GM19239 (cell line): Measurements from ENCODE around the gene AKAP8.

Experiments used
- DNase-seq: peaks from one replicate; pipeline ENCODE4 v3.0.0; 2011; ENCODE audit warnings: low spot score; ENCODE audit not compliant: insufficient read length
- FAIRE-seq: peaks from 2 replicates; lab custom pipeline; 2011; peaks lifted over from hg19 to GRCh38; lab: Jason Lieb, UNC

The AKAP8 gene

DNA sequence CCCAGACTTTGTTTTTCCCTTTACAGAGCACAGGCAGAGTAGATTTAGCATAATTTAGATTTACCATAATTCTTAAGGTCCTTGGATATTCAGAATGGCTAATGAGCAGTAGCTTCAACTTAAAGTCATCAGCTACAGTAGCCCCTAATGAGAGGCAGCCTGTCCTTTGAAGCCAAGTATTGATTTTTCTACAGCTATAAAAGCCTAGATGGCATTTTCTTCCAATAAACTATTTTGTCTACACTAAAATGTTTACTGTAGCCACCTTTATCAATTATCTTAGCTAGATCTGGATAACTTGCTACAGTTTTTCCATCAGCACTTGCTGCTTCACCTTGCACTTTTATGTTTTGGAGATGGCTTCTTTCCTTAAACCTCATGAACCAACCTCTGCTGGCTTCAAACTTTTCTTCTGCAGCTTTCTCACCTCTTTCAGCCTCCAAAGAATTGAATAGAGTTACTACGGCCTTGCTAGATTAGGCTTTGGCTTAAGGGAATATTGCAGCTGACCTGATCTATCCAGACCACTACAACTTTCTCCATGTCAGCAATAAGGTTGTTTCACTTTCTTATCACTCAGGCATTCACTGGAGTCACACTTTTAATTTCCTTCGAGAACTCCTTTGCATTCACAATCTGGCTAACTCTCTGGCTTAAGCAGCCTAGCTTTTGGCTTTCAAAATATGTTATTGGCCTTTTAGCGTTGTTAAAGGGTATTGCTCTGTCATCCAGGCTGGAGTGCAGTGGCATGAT is 73.8 kb downstream of the AKAP8 start:
- DNase-seq (no peak), FAIRE-seq (no peak)

- FAIRE-seq (no peak), DNase-seq (no peak)
These were observed 75.4 kb downstream of the AKAP8 start for GRCh38 chr19:15304140-15304705.
